ENCODE data around the gene TBC1D14.

- TF ChIP-seq CTCF (IDR thresholded peaks at IDR 0.05): no peak
- TF ChIP-seq POLR2A (IDR thresholded peaks at IDR 0.05): no peak
Observed at GRCh38 chr4:6880691-6881090, 28.9 kb upstream of the TBC1D14 start.
